GM12801 (cell line): ENCODE results near the gene QDPR.

Source experiments
- TF ChIP-seq, protein P1 (sequence below): IDR thresholded peaks from one replicate; pipeline ENCODE4 v1.5.1; 2011; ENCODE audit warnings: control low read depth; ENCODE audit not compliant: insufficient read length; ENCODE audit errors: extremely low read depth

QDPR gene

DNA sequence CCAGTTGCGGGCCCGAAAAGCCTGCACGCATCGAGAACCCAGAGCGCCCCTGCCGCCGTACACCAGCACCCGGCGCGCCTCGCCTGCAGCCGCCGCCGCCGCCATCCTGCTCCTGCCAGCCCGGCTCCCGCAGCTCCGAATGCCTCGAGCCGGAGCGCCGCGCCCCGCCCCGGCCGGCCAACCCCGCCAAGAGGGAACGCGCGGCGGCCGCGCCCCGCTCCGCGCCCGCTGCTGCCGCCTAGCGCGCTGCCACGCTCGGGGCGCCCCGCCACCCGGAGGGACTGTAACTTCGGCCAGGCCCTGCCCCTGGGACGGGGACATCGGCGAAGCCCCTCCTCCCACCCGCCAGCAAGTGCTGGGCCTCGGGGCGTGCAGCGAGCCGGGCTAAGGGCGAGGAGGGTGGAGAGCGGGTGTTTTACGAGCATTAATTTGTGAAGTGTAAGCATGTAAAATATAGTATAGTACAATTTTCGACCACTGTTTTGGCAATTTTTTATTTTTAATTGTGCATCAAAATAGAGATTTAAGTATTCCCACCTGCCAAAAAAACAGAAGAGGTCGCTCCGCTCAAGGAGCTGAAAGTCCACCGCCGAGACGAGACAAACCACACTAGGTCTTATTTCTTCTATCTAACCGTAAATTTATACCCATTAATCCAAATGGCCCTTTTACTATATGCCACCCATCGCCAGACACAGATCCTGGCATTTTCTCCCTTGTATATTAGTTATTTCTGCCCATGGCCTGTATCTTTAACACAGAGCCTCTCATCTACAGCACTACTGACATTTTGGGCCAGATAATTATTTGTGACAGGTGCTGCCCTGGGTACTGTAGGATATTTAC, at the start of gene QDPR:
Gene QDPR (minus strand): TSS at position 141 of the 846 bp plus-strand sequence. CDS start 36 bp downstream, at position 105.
- TF ChIP-seq, protein P1, sequence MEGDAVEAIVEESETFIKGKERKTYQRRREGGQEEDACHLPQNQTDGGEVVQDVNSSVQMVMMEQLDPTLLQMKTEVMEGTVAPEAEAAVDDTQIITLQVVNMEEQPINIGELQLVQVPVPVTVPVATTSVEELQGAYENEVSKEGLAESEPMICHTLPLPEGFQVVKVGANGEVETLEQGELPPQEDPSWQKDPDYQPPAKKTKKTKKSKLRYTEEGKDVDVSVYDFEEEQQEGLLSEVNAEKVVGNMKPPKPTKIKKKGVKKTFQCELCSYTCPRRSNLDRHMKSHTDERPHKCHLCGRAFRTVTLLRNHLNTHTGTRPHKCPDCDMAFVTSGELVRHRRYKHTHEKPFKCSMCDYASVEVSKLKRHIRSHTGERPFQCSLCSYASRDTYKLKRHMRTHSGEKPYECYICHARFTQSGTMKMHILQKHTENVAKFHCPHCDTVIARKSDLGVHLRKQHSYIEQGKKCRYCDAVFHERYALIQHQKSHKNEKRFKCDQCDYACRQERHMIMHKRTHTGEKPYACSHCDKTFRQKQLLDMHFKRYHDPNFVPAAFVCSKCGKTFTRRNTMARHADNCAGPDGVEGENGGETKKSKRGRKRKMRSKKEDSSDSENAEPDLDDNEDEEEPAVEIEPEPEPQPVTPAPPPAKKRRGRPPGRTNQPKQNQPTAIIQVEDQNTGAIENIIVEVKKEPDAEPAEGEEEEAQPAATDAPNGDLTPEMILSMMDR: no peak

DNA sequence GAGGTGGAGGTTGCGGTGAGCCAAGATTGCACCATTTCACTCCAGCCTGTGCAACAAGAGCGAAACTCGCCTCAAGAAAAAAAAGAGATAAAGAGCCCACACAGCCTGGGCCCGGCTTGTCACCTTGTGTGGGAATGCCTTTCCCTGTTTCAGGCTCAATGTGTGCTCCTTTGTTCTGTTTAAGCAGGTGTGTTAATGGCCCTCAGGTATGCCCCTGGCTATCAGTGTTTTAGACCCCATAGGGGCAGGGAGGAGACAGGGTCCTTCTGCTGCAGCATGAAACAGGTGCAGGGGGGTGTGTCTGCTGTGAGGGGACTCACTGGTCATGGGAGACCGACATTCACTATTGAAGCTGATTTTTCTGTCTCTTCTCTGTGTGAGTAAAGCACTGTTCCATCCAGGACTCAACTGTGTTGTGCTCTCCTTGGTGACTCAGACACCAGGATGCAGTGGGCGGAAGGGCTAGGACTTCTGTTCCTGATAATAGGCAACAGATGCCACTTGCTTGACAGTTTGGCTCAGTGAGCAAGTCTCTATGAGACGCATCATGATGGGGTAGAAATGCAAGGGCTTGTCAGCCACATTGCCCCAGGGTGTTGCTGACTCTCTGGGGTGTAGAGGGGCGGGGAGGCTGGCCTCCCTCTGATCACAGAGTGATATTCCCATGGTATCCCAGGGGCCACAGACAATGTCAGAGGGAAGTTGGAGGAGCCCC, 49.5 kb upstream of the QDPR start:
- TF ChIP-seq, protein P1: no peak

DNA sequence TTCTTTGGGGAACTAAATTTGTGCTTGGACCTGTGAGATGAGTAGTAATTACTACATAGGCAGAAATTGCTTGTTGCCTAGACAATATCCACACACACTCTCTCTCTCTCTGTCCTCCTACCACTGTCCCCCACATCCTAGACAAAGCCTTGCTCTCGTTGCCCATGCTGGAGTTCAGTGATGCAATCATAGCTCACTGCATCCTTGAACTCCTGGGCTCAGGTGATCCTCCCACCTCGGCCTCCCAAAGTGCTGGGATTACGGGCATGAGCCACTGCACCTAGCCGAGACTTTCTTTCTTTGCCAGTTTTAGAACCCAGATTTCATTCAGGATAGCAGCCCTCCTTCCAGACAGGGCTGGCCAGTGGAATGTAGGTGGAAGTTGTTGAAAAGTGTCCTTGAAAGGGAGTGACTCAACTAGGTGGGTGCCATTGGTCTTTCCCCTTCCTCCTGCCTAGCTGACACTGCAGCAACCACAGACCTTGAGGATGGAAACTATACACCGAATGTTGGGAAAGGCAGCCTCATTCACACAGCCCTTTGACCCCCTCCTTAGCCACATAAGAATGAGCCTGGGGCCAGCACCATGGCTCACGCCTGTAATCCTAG, 48.3 kb upstream of the QDPR start:
- TF ChIP-seq, protein P1: no peak

DNA sequence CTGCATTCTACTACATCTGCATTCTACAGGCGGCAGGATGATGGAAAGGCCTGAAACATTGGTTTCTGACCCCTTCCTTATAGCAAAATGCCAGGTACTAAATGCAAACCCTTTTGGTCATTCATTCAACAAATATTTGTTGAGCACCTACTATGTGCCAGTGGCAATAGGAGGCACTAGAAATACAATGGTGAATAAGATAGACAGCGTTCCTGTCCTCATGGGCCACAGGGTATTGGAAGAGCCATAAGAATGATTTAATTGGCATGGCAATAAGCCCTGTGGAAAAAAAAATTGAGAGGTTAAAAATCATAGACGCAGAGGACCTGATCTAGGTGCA, 47.8 kb upstream of the QDPR start:
- TF ChIP-seq, protein P1: no peak

DNA sequence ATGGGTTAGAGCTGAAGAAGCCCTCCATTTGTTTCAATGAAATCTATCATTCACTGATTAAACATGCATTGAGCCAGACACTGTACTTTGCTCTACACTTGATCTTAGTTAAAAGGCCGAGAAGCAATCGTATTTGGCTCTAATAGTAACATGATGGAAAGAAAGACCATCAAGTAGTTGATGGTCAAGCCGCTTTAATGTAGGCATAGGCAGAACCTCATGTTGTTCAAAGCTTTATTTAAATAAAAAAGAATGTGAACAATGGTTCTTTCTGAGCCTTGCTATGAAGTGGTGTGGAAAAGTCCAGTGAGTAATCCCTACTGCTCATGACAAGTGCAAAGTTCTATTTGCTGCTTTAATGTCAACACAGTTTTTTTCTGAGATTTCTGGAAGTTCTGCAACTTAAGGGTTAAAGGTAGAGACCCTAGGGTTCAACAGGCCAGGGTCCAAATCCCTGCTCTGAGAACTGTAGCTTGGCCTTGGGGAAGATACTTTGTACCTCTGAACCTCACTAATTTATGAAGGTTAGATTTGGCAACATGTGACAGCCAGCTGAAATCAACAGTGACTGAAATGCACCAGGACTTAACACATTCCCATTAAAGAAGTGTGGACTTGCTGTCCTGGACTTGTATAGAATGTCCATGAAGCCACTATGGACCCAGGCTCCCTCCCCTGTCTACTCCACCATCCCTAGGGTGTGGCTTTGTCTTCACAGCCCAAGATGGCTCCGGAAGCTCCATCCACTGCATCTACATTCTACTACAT, 47.2 kb upstream of the QDPR start:
- TF ChIP-seq, protein P1: no peak

DNA sequence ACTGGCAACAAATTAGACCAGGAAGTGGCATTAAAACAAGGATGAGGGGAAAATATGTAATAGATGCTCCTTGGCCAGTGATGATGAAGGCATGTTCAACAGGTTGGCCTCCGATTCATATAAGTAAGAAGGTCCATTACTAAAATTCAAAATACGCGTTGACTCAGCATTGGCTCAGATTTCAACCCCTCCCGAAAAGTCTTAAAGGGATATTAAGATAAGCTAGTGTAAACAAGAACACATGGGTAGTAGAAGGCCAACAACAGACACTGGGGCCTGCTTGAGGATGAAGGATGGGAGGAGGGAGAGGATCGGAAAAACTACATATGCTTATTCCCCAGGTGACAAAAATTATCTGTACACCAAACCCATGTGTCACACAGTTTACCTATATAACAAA, 46.0 kb upstream of the QDPR start:
- TF ChIP-seq, protein P1: no peak

DNA sequence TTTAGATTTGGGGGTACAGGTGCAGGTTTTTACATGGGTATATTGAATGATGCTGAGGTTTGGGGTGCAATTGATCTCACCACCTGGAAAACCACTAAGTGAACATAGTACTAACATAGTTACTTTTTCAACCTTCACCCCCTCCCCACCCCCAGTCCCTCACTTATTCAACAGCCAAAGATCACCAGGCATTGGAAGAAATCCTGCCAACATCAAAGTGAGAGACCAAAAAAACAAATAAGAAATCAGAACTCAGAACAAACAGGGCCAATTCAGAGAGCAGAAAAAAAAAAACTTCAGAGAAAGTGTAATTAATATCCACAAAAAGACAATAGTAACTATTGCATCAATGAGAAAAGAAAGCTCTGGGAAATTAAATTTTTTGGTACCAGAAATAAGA, 44.6 kb upstream of the QDPR start:
- TF ChIP-seq, protein P1: no peak
